Neural progenitor cell (in vitro differentiated cells): ENCODE data around the gene OSBPL1A.

Experiments
- EZH2 ChIP-seq: fragments of 200-600 bp; sonication (generic); IDR thresholded peaks from 2 replicates; pipeline ENCODE4 v1.6.1; 2017; ENCODE audit warnings: antibody characterized with exemption, mild to moderate bottlenecking, moderate library complexity
- EZH2phosphoT487 ChIP-seq: fragments of 200-600 bp; sonication (generic); IDR thresholded peaks from 2 replicates; pipeline ENCODE4 v1.6.1; 2017; ENCODE audit warnings: antibody characterized with exemption
- TF ChIP-seq, protein P1 (sequence below): fragments of 200-600 bp; sonication (generic); IDR thresholded peaks from 2 replicates; pipeline ENCODE4 v1.5.1; 2017; ENCODE audit warnings: antibody characterized with exemption, mild to moderate bottlenecking

DNA sequence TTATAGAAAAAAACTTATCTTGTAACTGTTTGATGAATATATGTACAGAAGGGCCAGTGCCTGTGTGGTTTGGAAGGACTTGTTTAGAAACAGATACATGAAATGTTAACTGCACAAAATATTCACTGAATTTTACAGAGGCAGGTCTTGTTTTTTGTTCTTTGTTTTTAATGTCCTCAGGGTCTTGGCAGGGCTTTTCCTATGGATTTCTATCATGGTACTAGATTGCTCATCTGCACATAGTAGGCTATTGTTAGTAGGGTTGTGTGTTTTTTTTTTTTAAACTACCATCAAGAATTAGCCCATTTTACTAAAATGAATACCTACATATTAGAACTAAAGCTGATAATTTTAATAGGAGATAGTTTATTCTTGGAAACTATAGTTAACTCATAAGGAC is 255.2 kb downstream of the OSBPL1A start:
- TF ChIP-seq, protein P1, sequence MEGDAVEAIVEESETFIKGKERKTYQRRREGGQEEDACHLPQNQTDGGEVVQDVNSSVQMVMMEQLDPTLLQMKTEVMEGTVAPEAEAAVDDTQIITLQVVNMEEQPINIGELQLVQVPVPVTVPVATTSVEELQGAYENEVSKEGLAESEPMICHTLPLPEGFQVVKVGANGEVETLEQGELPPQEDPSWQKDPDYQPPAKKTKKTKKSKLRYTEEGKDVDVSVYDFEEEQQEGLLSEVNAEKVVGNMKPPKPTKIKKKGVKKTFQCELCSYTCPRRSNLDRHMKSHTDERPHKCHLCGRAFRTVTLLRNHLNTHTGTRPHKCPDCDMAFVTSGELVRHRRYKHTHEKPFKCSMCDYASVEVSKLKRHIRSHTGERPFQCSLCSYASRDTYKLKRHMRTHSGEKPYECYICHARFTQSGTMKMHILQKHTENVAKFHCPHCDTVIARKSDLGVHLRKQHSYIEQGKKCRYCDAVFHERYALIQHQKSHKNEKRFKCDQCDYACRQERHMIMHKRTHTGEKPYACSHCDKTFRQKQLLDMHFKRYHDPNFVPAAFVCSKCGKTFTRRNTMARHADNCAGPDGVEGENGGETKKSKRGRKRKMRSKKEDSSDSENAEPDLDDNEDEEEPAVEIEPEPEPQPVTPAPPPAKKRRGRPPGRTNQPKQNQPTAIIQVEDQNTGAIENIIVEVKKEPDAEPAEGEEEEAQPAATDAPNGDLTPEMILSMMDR: no peak
- no peak for TF ChIP-seq EZH2
- no peak for TF ChIP-seq EZH2phosphoT487
